CD8-positive, alpha-beta memory T cell (primary cell): ENCODE measurements around the gene KRT34. TPM values are rescaled to one million over a fixed set of nuclear protein-coding genes. Genes with fewer than 3 reads are reported as not detected.

Source experiments
- polyA plus RNA-seq: library from polyadenylated mRNA; unstranded; fragments of 300-500 nt; fragmentation: Illumina TruSeq; gene quantifications from one replicate; pipeline ENCODE4 v1.2.3, GENCODE V29; 2021
- total RNA-seq, 2 experiments: library from RNA; stranded (reverse); gene quantifications; one replicate each; pipeline ENCODE4 v1.2.3, GENCODE V29; 2021

Gene KRT34
- total and polyA plus RNA-seq, 3 experiments from 2014 or later, result not detected

Other genes with a start within 250 kb of the KRT34 start
Only the 30 nearest of the 32 such genes appear.
- not detected for gene KRTAP4-5, start 232.5 kb downstream of the KRT34 start, total RNA-seq
- gene KRTAP4-5, start 232.5 kb downstream of the KRT34 start, polyA plus RNA-seq, result not detected
- gene KRTAP4-4, start 221.6 kb downstream of the KRT34 start, total RNA-seq, result not detected
- gene KRTAP4-4, start 221.6 kb downstream of the KRT34 start, polyA plus RNA-seq, result not detected
- not detected for gene KRTAP4-3, start 214.1 kb downstream of the KRT34 start, total RNA-seq
- gene KRTAP4-3, start 214.1 kb downstream of the KRT34 start, polyA plus RNA-seq, result not detected
- gene KRTAP4-2, start 204.1 kb downstream of the KRT34 start, total RNA-seq, result not detected
- not detected for gene KRTAP4-2, start 204.1 kb downstream of the KRT34 start, polyA plus RNA-seq
- gene KRTAP4-1, start 197.4 kb downstream of the KRT34 start, total RNA-seq, result not detected
- not detected for gene KRTAP4-1, start 197.4 kb downstream of the KRT34 start, polyA plus RNA-seq
- gene KRTAP9-1, start 192.4 kb downstream of the KRT34 start, total RNA-seq, result not detected
- not detected for gene KRTAP9-1, start 192.4 kb downstream of the KRT34 start, polyA plus RNA-seq
- not detected for gene KRTAP9-2, start 155.7 kb downstream of the KRT34 start, total RNA-seq
- gene KRTAP9-2, start 155.7 kb downstream of the KRT34 start, polyA plus RNA-seq, result not detected
- gene KRTAP9-3, start 149.9 kb downstream of the KRT34 start, total RNA-seq, result not detected
- gene KRTAP9-3, start 149.9 kb downstream of the KRT34 start, polyA plus RNA-seq, result not detected
- not detected for gene KRTAP9-8, start 144.3 kb downstream of the KRT34 start, total RNA-seq
- gene KRTAP9-8, start 144.3 kb downstream of the KRT34 start, polyA plus RNA-seq, result not detected
- gene KRTAP9-4, start 132.6 kb downstream of the KRT34 start, total RNA-seq, result not detected
- gene KRTAP9-4, start 132.6 kb downstream of the KRT34 start, polyA plus RNA-seq, result not detected
- not detected for gene KRTAP9-9, start 126.9 kb downstream of the KRT34 start, total RNA-seq
- gene KRTAP9-9, start 126.9 kb downstream of the KRT34 start, polyA plus RNA-seq, result not detected
- not detected for gene KRTAP9-6, start 116.9 kb downstream of the KRT34 start, total RNA-seq
- gene KRTAP9-6, start 116.9 kb downstream of the KRT34 start, polyA plus RNA-seq, result not detected
- gene KRTAP9-7, start 106.6 kb downstream of the KRT34 start, total RNA-seq, result not detected
- gene KRTAP9-7, start 106.6 kb downstream of the KRT34 start, polyA plus RNA-seq, result not detected
- gene KRTAP29-1, start 79.5 kb downstream of the KRT34 start, total RNA-seq, result not detected
- 0.22 TPM for gene KRTAP29-1, start 79.5 kb downstream of the KRT34 start, polyA plus RNA-seq
- not detected for gene KRTAP16-1, start 73.0 kb downstream of the KRT34 start, total RNA-seq
- 0.58 TPM for gene KRTAP16-1, start 73.0 kb downstream of the KRT34 start, polyA plus RNA-seq
- gene KRTAP17-1, start 66.6 kb downstream of the KRT34 start, total RNA-seq, result not detected
- not detected for gene KRTAP17-1, start 66.6 kb downstream of the KRT34 start, polyA plus RNA-seq
- not detected for gene KRT33A, start 31.5 kb downstream of the KRT34 start, total RNA-seq
- not detected for gene KRT33A, start 31.5 kb downstream of the KRT34 start, polyA plus RNA-seq
- gene KRT33B, start 12.5 kb downstream of the KRT34 start, total RNA-seq, result not detected
- not detected for gene KRT33B, start 12.5 kb downstream of the KRT34 start, polyA plus RNA-seq
- gene KRT31, start 15.3 kb upstream of the KRT34 start, total RNA-seq, result not detected
- gene KRT31, start 15.3 kb upstream of the KRT34 start, polyA plus RNA-seq, result not detected
- gene KRT37, start 42.3 kb upstream of the KRT34 start, total RNA-seq, result not detected
- not detected for gene KRT37, start 42.3 kb upstream of the KRT34 start, polyA plus RNA-seq
- not detected for gene KRT38, start 58.7 kb upstream of the KRT34 start, total RNA-seq
- gene KRT38, start 58.7 kb upstream of the KRT34 start, polyA plus RNA-seq, result not detected
- gene KRT32, start 85.1 kb upstream of the KRT34 start, total RNA-seq, result not detected
- gene KRT32, start 85.1 kb upstream of the KRT34 start, polyA plus RNA-seq, result not detected
- not detected for gene KRT35, start 98.8 kb upstream of the KRT34 start, total RNA-seq
- gene KRT35, start 98.8 kb upstream of the KRT34 start, polyA plus RNA-seq, result not detected
- gene KRT36, start 107.6 kb upstream of the KRT34 start, total RNA-seq, result not detected
- not detected for gene KRT36, start 107.6 kb upstream of the KRT34 start, polyA plus RNA-seq
- gene KRT13, start 123.3 kb upstream of the KRT34 start, total RNA-seq, result not detected
- not detected for gene KRT13, start 123.3 kb upstream of the KRT34 start, polyA plus RNA-seq
- gene KRT15, start 136.6 kb upstream of the KRT34 start, total RNA-seq, result not detected
- not detected for gene KRT15, start 136.6 kb upstream of the KRT34 start, polyA plus RNA-seq
- not detected for gene KRT19, start 146.0 kb upstream of the KRT34 start, total RNA-seq
- not detected for gene KRT19, start 146.0 kb upstream of the KRT34 start, polyA plus RNA-seq
- not detected for gene KRT9, start 189.8 kb upstream of the KRT34 start, total RNA-seq
- gene KRT9, start 189.8 kb upstream of the KRT34 start, polyA plus RNA-seq, result not detected
- not detected for gene KRT14, start 204.6 kb upstream of the KRT34 start, total RNA-seq
- gene KRT14, start 204.6 kb upstream of the KRT34 start, polyA plus RNA-seq, result not detected
- not detected for gene KRT16, start 230.5 kb upstream of the KRT34 start, total RNA-seq
- not detected for gene KRT16, start 230.5 kb upstream of the KRT34 start, polyA plus RNA-seq